HEK293T (cell line): ENCODE data around the gene FBRSL1.

Experiments
- CTCF ChIA-PET: fragments of 350-600 bp; formaldehyde crosslinking; extraction: SDS; loops from one replicate; lab custom pipeline; 2021; ENCODE audit warnings: antibody characterized with exemption, inconsistent platforms; lab: Yijun Ruan, JAX
- POLR2A ChIA-PET: fragments of 350-600 bp; formaldehyde crosslinking; extraction: SDS; loops from one replicate; lab custom pipeline; 2020; ENCODE audit warnings: antibody characterized with exemption, inconsistent platforms; lab: Yijun Ruan, JAX
- DNase-seq: peaks from one replicate; pipeline ENCODE4 v3.0.0; 2012; ENCODE audit warnings: mixed read lengths; ENCODE audit errors: extremely low spot score
- ARNT ChIP-seq: fragments of 450-650 bp; IDR thresholded peaks from 2 replicates; pipeline ENCODE4 v1.6.1; 2017; ENCODE audit warnings: mild to moderate bottlenecking
- BHLHE40 ChIP-seq: fragments of 450-650 bp; IDR thresholded peaks from 2 replicates; pipeline ENCODE4 v1.6.1; 2016; ENCODE audit warnings: mild to moderate bottlenecking, moderate library complexity, borderline replicate concordance
- CTBP1 ChIP-seq: fragments of 450-650 bp; IDR thresholded peaks from 2 replicates; pipeline ENCODE4 v1.6.1; 2016; ENCODE audit warnings: borderline replicate concordance
- ELF4 ChIP-seq: fragments of 450-650 bp; IDR thresholded peaks from 2 replicates; pipeline ENCODE4 v1.6.1; 2017; ENCODE audit warnings: antibody characterized with exemption
- FOXA1 ChIP-seq: fragments of 450-650 bp; IDR thresholded peaks from 2 replicates; pipeline ENCODE4 v1.6.1; 2016; ENCODE audit warnings: mild to moderate bottlenecking
- FOXK2 ChIP-seq: fragments of 450-650 bp; IDR thresholded peaks from 2 replicates; pipeline ENCODE4 v1.6.1; 2016; ENCODE audit warnings: mild to moderate bottlenecking
- FOXM1 ChIP-seq: fragments of 450-650 bp; IDR thresholded peaks from 2 replicates; pipeline ENCODE4 v1.6.1; 2017; ENCODE audit warnings: mild to moderate bottlenecking, borderline replicate concordance
- HDGF ChIP-seq: fragments of 450-650 bp; IDR thresholded peaks from 2 replicates; pipeline ENCODE4 v1.6.1; 2017; ENCODE audit warnings: antibody characterized with exemption, borderline replicate concordance
- L3MBTL2 ChIP-seq: fragments of 450-650 bp; conservative IDR thresholded peaks from 2 replicates; pipeline ENCODE4 v1.6.1; 2016; ENCODE audit warnings: mild to moderate bottlenecking
- LEF1 ChIP-seq: fragments of 450-650 bp; IDR thresholded peaks from 2 replicates; pipeline ENCODE4 v1.6.1; 2017; ENCODE audit warnings: mild to moderate bottlenecking, borderline replicate concordance
- NFRKB ChIP-seq: fragments of 450-650 bp; IDR thresholded peaks from 2 replicates; pipeline ENCODE4 v1.6.1; 2016; ENCODE audit warnings: mild to moderate bottlenecking, moderate library complexity
- SP1 ChIP-seq: fragments of 450-650 bp; IDR thresholded peaks from 2 replicates; pipeline ENCODE4 v1.6.1; 2017
- SUZ12 ChIP-seq: fragments of 450-650 bp; IDR thresholded peaks from 2 replicates; pipeline ENCODE4 v1.6.1; 2016; ENCODE audit warnings: mild to moderate bottlenecking
- TARDBP ChIP-seq: fragments of 450-650 bp; IDR thresholded peaks from 2 replicates; pipeline ENCODE4 v1.6.1; 2016
- ZNF384 ChIP-seq: fragments of 450-650 bp; IDR thresholded peaks from 2 replicates; pipeline ENCODE4 v1.6.1; 2016
- TF ChIP-seq, protein P1 (sequence below): fragments of 450-650 bp; IDR thresholded peaks from 2 replicates; pipeline ENCODE4 v1.6.1; 2016

The FBRSL1 gene

GRCh38 chr12:132507161-132507538 is 17.2 kb downstream of the FBRSL1 start:
- POLR2A ChIA-PET = no interaction called here
- DNase-seq = no peak
- TF ChIP-seq NFRKB (no peak), ELF4 (no peak), LEF1 (no peak), SP1 (no peak), HDGF (no peak), SUZ12 (no peak), ARNT (no peak), FOXK2 (no peak), CTBP1 (no peak), ZNF384 (no peak)
- CTCF ChIA-PET = no interaction called here

GRCh38 chr12:132507656-132508490 is 17.9 kb downstream of the FBRSL1 start:
- no peak for DNase-seq
- POLR2A ChIA-PET = no interaction called here
- CTCF ChIA-PET = interaction anchor here (0.7 kb wide), 1 partner anchor 399 kb away, joined by 3 read pairs; no protein-coding TSS in a partner anchor
- TF ChIP-seq CTBP1 = no peak
- no peak for TF ChIP-seq ELF4

GRCh38 chr12:132508491-132508740 is 18.5 kb downstream of the FBRSL1 start:
- no peak for DNase-seq
- CTCF ChIA-PET = interaction anchor here (0.7 kb wide), 1 partner anchor 400 kb away, joined by 3 read pairs; no protein-coding TSS in a partner anchor
- TF ChIP-seq ELF4 = no peak
- TF ChIP-seq SUZ12 = no peak
- no peak for TF ChIP-seq ARNT
- no peak for TF ChIP-seq TARDBP
- no peak for TF ChIP-seq NFRKB
- TF ChIP-seq ZNF384 = no peak
- no peak for TF ChIP-seq FOXM1
- no peak for TF ChIP-seq BHLHE40
- TF ChIP-seq FOXA1 = no peak
- TF ChIP-seq L3MBTL2 = no peak
- TF ChIP-seq SP1 = no peak
- no peak for TF ChIP-seq LEF1
- no peak for TF ChIP-seq FOXK2
- TF ChIP-seq HDGF = no peak
- no peak for TF ChIP-seq CTBP1
- TF ChIP-seq, protein P1, sequence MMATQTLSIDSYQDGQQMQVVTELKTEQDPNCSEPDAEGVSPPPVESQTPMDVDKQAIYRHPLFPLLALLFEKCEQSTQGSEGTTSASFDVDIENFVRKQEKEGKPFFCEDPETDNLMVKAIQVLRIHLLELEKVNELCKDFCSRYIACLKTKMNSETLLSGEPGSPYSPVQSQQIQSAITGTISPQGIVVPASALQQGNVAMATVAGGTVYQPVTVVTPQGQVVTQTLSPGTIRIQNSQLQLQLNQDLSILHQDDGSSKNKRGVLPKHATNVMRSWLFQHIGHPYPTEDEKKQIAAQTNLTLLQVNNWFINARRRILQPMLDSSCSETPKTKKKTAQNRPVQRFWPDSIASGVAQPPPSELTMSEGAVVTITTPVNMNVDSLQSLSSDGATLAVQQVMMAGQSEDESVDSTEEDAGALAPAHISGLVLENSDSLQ = no peak
- POLR2A ChIA-PET = no interaction called here

- no peak for DNase-seq
- CTCF ChIA-PET = no interaction called here
- POLR2A ChIA-PET = no interaction called here
- TF ChIP-seq ZNF384 = no peak
- no peak for TF ChIP-seq CTBP1
- TF ChIP-seq L3MBTL2 = no peak
- TF ChIP-seq SP1 = no peak
- no peak for TF ChIP-seq NFRKB
- TF ChIP-seq, protein P1 = no peak
- TF ChIP-seq HDGF = no peak
- no peak for TF ChIP-seq LEF1
- TF ChIP-seq ELF4 = no peak
- TF ChIP-seq FOXM1 = no peak
- TF ChIP-seq BHLHE40 = no peak
- TF ChIP-seq TARDBP = no peak
- TF ChIP-seq ARNT = no peak
- TF ChIP-seq SUZ12 = no peak
- TF ChIP-seq FOXA1 = no peak
- TF ChIP-seq FOXK2 = no peak
These were observed 19.1 kb downstream of the FBRSL1 start for GRCh38 chr12:132508860-132509732.

- no peak for TF ChIP-seq FOXM1
- TF ChIP-seq ARNT = no peak
- TF ChIP-seq FOXA1 = no peak
- no peak for TF ChIP-seq FOXK2
- no peak for DNase-seq
- POLR2A ChIA-PET = no interaction called here
- CTCF ChIA-PET = no interaction called here
These were observed 20.3 kb downstream of the FBRSL1 start for GRCh38 chr12:132510111-132510724.

GRCh38 chr12:132510746-132511477 is 21.0 kb downstream of the FBRSL1 start:
- TF ChIP-seq NFRKB = no peak
- TF ChIP-seq HDGF = no peak
- no peak for TF ChIP-seq TARDBP
- no peak for TF ChIP-seq SP1
- no peak for TF ChIP-seq ELF4
- no peak for TF ChIP-seq L3MBTL2
- no peak for TF ChIP-seq FOXA1
- no peak for TF ChIP-seq CTBP1
- no peak for TF ChIP-seq ZNF384
- TF ChIP-seq SUZ12 = no peak
- TF ChIP-seq BHLHE40 = no peak
- TF ChIP-seq ARNT = no peak
- TF ChIP-seq FOXM1 = no peak
- no peak for TF ChIP-seq LEF1
- TF ChIP-seq, protein P1 = no peak
- no peak for TF ChIP-seq FOXK2
- CTCF ChIA-PET = no interaction called here

More at GRCh38 chr12:132510746-132511477, 21.0 kb downstream of the FBRSL1 start:
- POLR2A ChIA-PET = no interaction called here
- DNase-seq = no peak
